Astrocyte (in vitro differentiated cells and primary cell): ENCODE data around the gene TNFRSF1A. TPM values are rescaled to one million over a fixed set of nuclear protein-coding genes. Genes with fewer than 3 reads are reported as not detected.
A peak's percentile ranks its signal among the peaks of the same experiment; 100 is the strongest.

Experiments
- DNase-seq: peaks from one replicate; pipeline ENCODE4 v3.0.0-alpha.2; 2010; ENCODE audit warnings: low read depth
- FAIRE-seq: peaks from 2 replicates; lab custom pipeline; 2011; peaks lifted over from hg19 to GRCh38; lab: Jason Lieb, UNC
- H2AFZ ChIP-seq: 2 replicates; pipeline ENCODE4 v1.6.0; 2012; ENCODE audit warnings: low read depth, low read length, inconsistent platforms
- H3K27ac ChIP-seq: 2 replicates; pipeline ENCODE4 v1.5.1; 2011; ENCODE audit warnings: low read depth, low read length, inconsistent platforms
- H3K27me3 ChIP-seq: 2 replicates; pipeline ENCODE4 v1.6.0; 2011; ENCODE audit warnings: low read length, inconsistent platforms; ENCODE audit not compliant: insufficient read depth
- H3K36me3 ChIP-seq: 2 replicates; pipeline ENCODE4 v1.5.1; 2011; ENCODE audit warnings: low read length, inconsistent platforms; ENCODE audit not compliant: insufficient read depth
- H3K4me1 ChIP-seq: 2 replicates; pipeline ENCODE4 v1.5.1; 2011; ENCODE audit warnings: low read length, inconsistent platforms; ENCODE audit not compliant: insufficient read depth
- H3K4me2 ChIP-seq: 2 replicates; pipeline ENCODE4 v1.6.0; 2012; ENCODE audit warnings: low read length, inconsistent platforms
- H3K4me3 ChIP-seq: 2 replicates; pipeline ENCODE4 v1.5.1; 2011; ENCODE audit warnings: low read depth, mild to moderate bottlenecking, low read length, inconsistent platforms; ENCODE audit not compliant: insufficient read depth
- H3K79me2 ChIP-seq: 2 replicates; pipeline ENCODE4 v1.6.0; 2012; ENCODE audit warnings: mild to moderate bottlenecking, low read length, inconsistent platforms; ENCODE audit not compliant: insufficient read depth
- H3K9ac ChIP-seq: 2 replicates; pipeline ENCODE4 v1.6.0; 2012; ENCODE audit warnings: mild to moderate bottlenecking, low read length, inconsistent platforms
- H3K9me3 ChIP-seq: 2 replicates; pipeline ENCODE4 v1.5.1; 2012; ENCODE audit warnings: low read depth, mild to moderate bottlenecking, low read length, inconsistent platforms; ENCODE audit not compliant: insufficient read depth
- H4K20me1 ChIP-seq: 2 replicates; pipeline ENCODE4 v1.6.0; 2012; ENCODE audit warnings: low read length, inconsistent platforms; ENCODE audit not compliant: insufficient read depth
- H3K27ac Mint-ChIP-seq: one replicate; pipeline ENCODE4 v1.8.0; 2021; ENCODE audit warnings: mild to moderate bottlenecking, mixed read lengths; ENCODE audit not compliant: unreplicated experiment
- H3K27me3 Mint-ChIP-seq: one replicate; pipeline ENCODE4 v1.8.0; 2021; ENCODE audit warnings: low read depth, mixed read lengths; ENCODE audit not compliant: unreplicated experiment
- H3K36me3 Mint-ChIP-seq: one replicate; pipeline ENCODE4 v1.8.0; 2021; ENCODE audit warnings: low read depth, mixed read lengths; ENCODE audit not compliant: unreplicated experiment
- H3K4me1 Mint-ChIP-seq: one replicate; pipeline ENCODE4 v1.8.0; 2021; ENCODE audit warnings: low read depth, mixed read lengths; ENCODE audit not compliant: unreplicated experiment
- H3K4me3 Mint-ChIP-seq: one replicate; pipeline ENCODE4 v1.8.0; 2021; ENCODE audit warnings: mild to moderate bottlenecking, moderate library complexity, mixed read lengths; ENCODE audit not compliant: unreplicated experiment
- H3K9me3 Mint-ChIP-seq: one replicate; pipeline ENCODE4 v1.8.0; 2021; ENCODE audit warnings: mild to moderate bottlenecking, mixed read lengths; ENCODE audit not compliant: unreplicated experiment
- CTCF ChIP-seq: IDR thresholded peaks from 2 replicates; pipeline ENCODE4 v1.5.1; 2011; ENCODE audit warnings: low read depth, mild to moderate bottlenecking, inconsistent platforms, low read length, moderate library complexity; ENCODE audit not compliant: insufficient read depth
- EZH2 ChIP-seq: IDR thresholded peaks from 2 replicates; pipeline ENCODE4 v1.6.1; 2012; ENCODE audit warnings: mild to moderate bottlenecking, low read length, inconsistent platforms; ENCODE audit not compliant: insufficient read depth
- total RNA-seq: library from RNA; stranded (reverse); gene quantifications from 2 replicates; pipeline ENCODE4 v1.2.1, GENCODE V29; 2021

Gene TNFRSF1A
- total RNA-seq, 1 donor from 2014 or later = 118 TPM

- Mint-ChIP-seq H3K27ac (peak overlapping the region; percentile 86), H3K4me3 (peak overlapping the region; percentile 58), H3K4me1 (peaks cover 37% of the 10 kb centered on the region), H3K9me3 (no peaks in the 10 kb centered on the region), H3K27me3 (no peaks in the 10 kb centered on the region), H3K36me3 (peaks cover 15% of the 10 kb centered on the region)
- H3K27ac ChIP-seq = peak overlapping the region; percentile 98
- H3K4me3 ChIP-seq = no peak overlapping the region
- FAIRE-seq (no peak), DNase-seq (no peak)
- peaks cover 55% of the 10 kb centered on the region for H4K20me1 ChIP-seq
- no peaks in the 10 kb centered on the region for H3K9me3 ChIP-seq
- TF ChIP-seq CTCF (no peak), EZH2 (no peak)
- peak overlapping the region; percentile 91 for H3K9ac ChIP-seq
- H2AFZ ChIP-seq = no peak overlapping the region
- peaks cover 57% of the 10 kb centered on the region for H3K79me2 ChIP-seq
- peaks cover 42% of the 10 kb centered on the region for H3K36me3 ChIP-seq
- peak overlapping the region; percentile 95 for H3K4me2 ChIP-seq
- H3K4me1 ChIP-seq = peaks cover 59% of the 10 kb centered on the region
- H3K27me3 ChIP-seq = no peaks in the 10 kb centered on the region
Measured at GRCh38 chr12:6333029-6333428, 8.8 kb downstream of the TNFRSF1A start.

- Histone ChIP-seq H3K4me2 (peak overlapping the region; percentile 95), H3K27ac (peak overlapping the region; percentile 98), H3K9me3 (no peaks in the 10 kb centered on the region), H4K20me1 (peaks cover 53% of the 10 kb centered on the region), H2AFZ (no peak overlapping the region), H3K9ac (peak overlapping the region; percentile 91), H3K27me3 (no peaks in the 10 kb centered on the region), H3K79me2 (peaks cover 51% of the 10 kb centered on the region), H3K4me3 (no peak overlapping the region), H3K36me3 (peaks cover 42% of the 10 kb centered on the region), H3K4me1 (peaks cover 53% of the 10 kb centered on the region)
- Mint-ChIP-seq H3K4me1 (peaks cover 39% of the 10 kb centered on the region), H3K9me3 (no peaks in the 10 kb centered on the region), H3K27me3 (no peaks in the 10 kb centered on the region), H3K27ac (peak overlapping the region; percentile 86), H3K36me3 (peaks cover 15% of the 10 kb centered on the region), H3K4me3 (peak overlapping the region; percentile 58)
- DNase-seq = peak; percentile 68
- TF ChIP-seq CTCF (no peak), EZH2 (no peak)
- peak; percentile 5 for FAIRE-seq
Measured at GRCh38 chr12:6332459-6332858, 9.4 kb downstream of the TNFRSF1A start.

GRCh38 chr12:6330999-6331714, 10.7 kb downstream of the TNFRSF1A start:
- Histone ChIP-seq H2AFZ (no peak overlapping the region), H3K9ac (no peak overlapping the region), H3K9me3 (no peaks in the 10 kb centered on the region), H3K36me3 (peaks cover 48% of the 10 kb centered on the region), H3K4me2 (no peak overlapping the region), H3K4me1 (peaks cover 42% of the 10 kb centered on the region), H3K27ac (no peak overlapping the region), H4K20me1 (peaks cover 60% of the 10 kb centered on the region), H3K27me3 (no peaks in the 10 kb centered on the region), H3K79me2 (peaks cover 42% of the 10 kb centered on the region), H3K4me3 (no peak overlapping the region)
- TF ChIP-seq CTCF = no peak
- TF ChIP-seq EZH2 = no peak
- H3K4me1 Mint-ChIP-seq = peaks cover 42% of the 10 kb centered on the region
- H3K9me3 Mint-ChIP-seq = no peaks in the 10 kb centered on the region
- no peak overlapping the region for H3K4me3 Mint-ChIP-seq
- H3K27ac Mint-ChIP-seq = peak overlapping the region; percentile 34
- H3K36me3 Mint-ChIP-seq = peaks cover 19% of the 10 kb centered on the region
- FAIRE-seq (no peak), DNase-seq (no peak)
- H3K27me3 Mint-ChIP-seq = no peaks in the 10 kb centered on the region
